ENCODE results near the gene HMGCS2. TPM values are rescaled to one million over a fixed set of nuclear protein-coding genes. Genes with fewer than 3 reads are reported as not detected.

HMGCS2 gene
- total and polyA plus RNA-seq, 9 of the 15 experiments (the other 6 are each of a cell fraction or from before 2014, with no cell fraction given), result 0.13 TPM; not detected in 8

- TF ChIP-seq, protein P1, sequence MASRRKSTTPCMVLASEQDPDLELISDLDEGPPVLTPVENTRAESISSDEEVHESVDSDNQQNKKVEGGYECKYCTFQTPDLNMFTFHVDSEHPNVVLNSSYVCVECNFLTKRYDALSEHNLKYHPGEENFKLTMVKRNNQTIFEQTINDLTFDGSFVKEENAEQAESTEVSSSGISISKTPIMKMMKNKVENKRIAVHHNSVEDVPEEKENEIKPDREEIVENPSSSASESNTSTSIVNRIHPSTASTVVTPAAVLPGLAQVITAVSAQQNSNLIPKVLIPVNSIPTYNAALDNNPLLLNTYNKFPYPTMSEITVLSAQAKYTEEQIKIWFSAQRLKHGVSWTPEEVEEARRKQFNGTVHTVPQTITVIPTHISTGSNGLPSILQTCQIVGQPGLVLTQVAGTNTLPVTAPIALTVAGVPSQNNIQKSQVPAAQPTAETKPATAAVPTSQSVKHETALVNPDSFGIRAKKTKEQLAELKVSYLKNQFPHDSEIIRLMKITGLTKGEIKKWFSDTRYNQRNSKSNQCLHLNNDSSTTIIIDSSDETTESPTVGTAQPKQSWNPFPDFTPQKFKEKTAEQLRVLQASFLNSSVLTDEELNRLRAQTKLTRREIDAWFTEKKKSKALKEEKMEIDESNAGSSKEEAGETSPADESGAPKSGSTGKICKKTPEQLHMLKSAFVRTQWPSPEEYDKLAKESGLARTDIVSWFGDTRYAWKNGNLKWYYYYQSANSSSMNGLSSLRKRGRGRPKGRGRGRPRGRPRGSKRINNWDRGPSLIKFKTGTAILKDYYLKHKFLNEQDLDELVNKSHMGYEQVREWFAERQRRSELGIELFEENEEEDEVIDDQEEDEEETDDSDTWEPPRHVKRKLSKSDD (conservative IDR thresholded peaks at IDR 0.05; ENCODE audit: low read length), result no peak
- no peak for TF ChIP-seq ZNF780A (CRISPR knock-in tag; IDR thresholded peaks at IDR 0.05)
Measured at GRCh38 chr1:119806489-119806888, 37.8 kb upstream of the HMGCS2 start (continued).

- Histone ChIP-seq H3K4me3 (no peak overlapping the region), H3K9me1 (ENCODE audit: control insufficient read depth, insufficient read depth, low read length) (no peaks in the 10 kb centered on the region), H3K4me1 (replicated peaks in 1 of 2; ENCODE audit: control insufficient read depth in 2 of 2, insufficient read depth in 2 of 2, low read length in 2 of 2) (0 out of 5 replicates have a peak, but pooled peaks cover 0 to 2% of the 10 kb centered on the region in 2 experiments), H3K36me3 (ENCODE audit: control insufficient read depth, insufficient read depth, low read length) (no peaks in the 10 kb centered on the region), H3K4me2 (ENCODE audit: insufficient read depth, low read length) (no peak overlapping the region), H3K79me2 (ENCODE audit: control insufficient read depth, insufficient read depth, low read length) (no peaks in the 10 kb centered on the region), H4K20me1 (replicated peaks; ENCODE audit: control insufficient read depth, insufficient read depth, low read length) (no peaks in the 10 kb centered on the region), H3K27me3 (ENCODE audit: control insufficient read depth in 2 of 2, insufficient read depth in 2 of 2, low read length in 2 of 2) (peaks cover 44 to 46% of the 10 kb centered on the region in 2 experiments), H3K9ac (ENCODE audit: insufficient read depth in 1 of 2, low read depth in 2 of 2, low read length in 2 of 2) (no peak overlapping the region), H2AFZ (ENCODE audit: low read depth, low read length) (no peak overlapping the region), H3K27ac (ENCODE audit: extremely low read depth, low read depth, low read length) (no peak overlapping the region), H3K9me3 (replicated peaks; ENCODE audit: control insufficient read depth, insufficient read depth, low read depth, low read length) (no peaks in the 10 kb centered on the region)
- ChIA-PET POLR2A (no interaction called here), CTCF (ENCODE audit: low intra/inter-chr PET ratio) (no interaction called here)
- FAIRE-seq, result no peak
- BruUV-seq (replicated peaks), result no TSS peak
- no peak for TF ChIP-seq LEF1 (IDR thresholded peaks at IDR 0.05)
- TF ChIP-seq, protein P2, sequence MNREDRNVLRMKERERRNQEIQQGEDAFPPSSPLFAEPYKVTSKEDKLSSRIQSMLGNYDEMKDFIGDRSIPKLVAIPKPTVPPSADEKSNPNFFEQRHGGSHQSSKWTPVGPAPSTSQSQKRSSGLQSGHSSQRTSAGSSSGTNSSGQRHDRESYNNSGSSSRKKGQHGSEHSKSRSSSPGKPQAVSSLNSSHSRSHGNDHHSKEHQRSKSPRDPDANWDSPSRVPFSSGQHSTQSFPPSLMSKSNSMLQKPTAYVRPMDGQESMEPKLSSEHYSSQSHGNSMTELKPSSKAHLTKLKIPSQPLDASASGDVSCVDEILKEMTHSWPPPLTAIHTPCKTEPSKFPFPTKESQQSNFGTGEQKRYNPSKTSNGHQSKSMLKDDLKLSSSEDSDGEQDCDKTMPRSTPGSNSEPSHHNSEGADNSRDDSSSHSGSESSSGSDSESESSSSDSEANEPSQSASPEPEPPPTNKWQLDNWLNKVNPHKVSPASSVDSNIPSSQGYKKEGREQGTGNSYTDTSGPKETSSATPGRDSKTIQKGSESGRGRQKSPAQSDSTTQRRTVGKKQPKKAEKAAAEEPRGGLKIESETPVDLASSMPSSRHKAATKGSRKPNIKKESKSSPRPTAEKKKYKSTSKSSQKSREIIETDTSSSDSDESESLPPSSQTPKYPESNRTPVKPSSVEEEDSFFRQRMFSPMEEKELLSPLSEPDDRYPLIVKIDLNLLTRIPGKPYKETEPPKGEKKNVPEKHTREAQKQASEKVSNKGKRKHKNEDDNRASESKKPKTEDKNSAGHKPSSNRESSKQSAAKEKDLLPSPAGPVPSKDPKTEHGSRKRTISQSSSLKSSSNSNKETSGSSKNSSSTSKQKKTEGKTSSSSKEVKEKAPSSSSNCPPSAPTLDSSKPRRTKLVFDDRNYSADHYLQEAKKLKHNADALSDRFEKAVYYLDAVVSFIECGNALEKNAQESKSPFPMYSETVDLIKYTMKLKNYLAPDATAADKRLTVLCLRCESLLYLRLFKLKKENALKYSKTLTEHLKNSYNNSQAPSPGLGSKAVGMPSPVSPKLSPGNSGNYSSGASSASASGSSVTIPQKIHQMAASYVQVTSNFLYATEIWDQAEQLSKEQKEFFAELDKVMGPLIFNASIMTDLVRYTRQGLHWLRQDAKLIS (CRISPR knock-in tag; IDR thresholded peaks at IDR 0.05), result no peak
- TF ChIP-seq MAZ (CRISPR knock-in tag; conservative IDR thresholded peaks at IDR 0.05 in 1 of 2, IDR thresholded peaks at IDR 0.05 in 1 of 2), result no peak
- TF ChIP-seq ZFP36 (IDR thresholded peaks at IDR 0.05; ENCODE audit: low read depth, low read length, partially characterized antibody), result no peak
- no peak for TF ChIP-seq HEY1 (CRISPR knock-in tag; IDR thresholded peaks at IDR 0.05; ENCODE audit: borderline replicate concordance)
- TF ChIP-seq, protein P3, sequence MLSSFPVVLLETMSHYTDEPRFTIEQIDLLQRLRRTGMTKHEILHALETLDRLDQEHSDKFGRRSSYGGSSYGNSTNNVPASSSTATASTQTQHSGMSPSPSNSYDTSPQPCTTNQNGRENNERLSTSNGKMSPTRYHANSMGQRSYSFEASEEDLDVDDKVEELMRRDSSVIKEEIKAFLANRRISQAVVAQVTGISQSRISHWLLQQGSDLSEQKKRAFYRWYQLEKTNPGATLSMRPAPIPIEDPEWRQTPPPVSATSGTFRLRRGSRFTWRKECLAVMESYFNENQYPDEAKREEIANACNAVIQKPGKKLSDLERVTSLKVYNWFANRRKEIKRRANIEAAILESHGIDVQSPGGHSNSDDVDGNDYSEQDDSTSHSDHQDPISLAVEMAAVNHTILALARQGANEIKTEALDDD (IDR thresholded peaks at IDR 0.05), result no peak
- DNase-seq (ENCODE audit: extremely low read depth in 1 of 4, low spot score in 3 of 4), result no peak
- no peak for ATAC-seq
- in situ Hi-C loops (cut with MboI) (no loop called here), intact Hi-C loops (cut with micrococcal nuclease) (no loop called here)
- under 1% methylated on average over 13 of the region's 13 CpGs for WGBS (ENCODE audit: insufficient coverage, low coverage, missing lambda C conversion rate)
Measured at GRCh38 chr1:119805746-119806145, 37.0 kb upstream of the HMGCS2 start.

All from K562 (cell line).